Measurements from ENCODE around the gene MTREX.

The MTREX gene

GRCh38 chr5:55387865-55388264 lies 80.1 kb downstream of the MTREX start:
- no peak overlapping the region for H3K4me3 ChIP-seq (replicated peaks; ENCODE audit: low read depth, low read length)
- TF ChIP-seq CTCF (IDR thresholded peaks at IDR 0.05; ENCODE audit: low read depth, low read length, missing control alignments), result no peak
- DNase-seq (ENCODE audit: extremely low read depth, low read depth), result no peak

GRCh38 chr5:55391707-55392106 lies 83.9 kb downstream of the MTREX start:
- no peak for DNase-seq (ENCODE audit: extremely low read depth, low read depth)
- TF ChIP-seq CTCF (IDR thresholded peaks at IDR 0.05; ENCODE audit: low read depth, low read length, missing control alignments), result no peak
- no peak overlapping the region for H3K4me3 ChIP-seq (replicated peaks; ENCODE audit: low read depth, low read length)

GRCh38 chr5:55392669-55393068 lies 84.9 kb downstream of the MTREX start:
- TF ChIP-seq CTCF (IDR thresholded peaks at IDR 0.05; ENCODE audit: low read depth, low read length, missing control alignments), result no peak
- no peak for DNase-seq (ENCODE audit: extremely low read depth, low read depth)
- no peak overlapping the region for H3K4me3 ChIP-seq (replicated peaks; ENCODE audit: low read depth, low read length)

- H3K4me3 ChIP-seq (replicated peaks; ENCODE audit: low read depth, low read length), result no peak overlapping the region
- no peak for TF ChIP-seq CTCF (IDR thresholded peaks at IDR 0.05; ENCODE audit: low read depth, low read length, missing control alignments)
- DNase-seq (ENCODE audit: extremely low read depth, low read depth), result no peak
These were observed 85.8 kb downstream of the MTREX start for GRCh38 chr5:55393501-55394175.

- TF ChIP-seq CTCF (IDR thresholded peaks at IDR 0.05; ENCODE audit: low read depth, low read length, missing control alignments), result no peak
- no peak for DNase-seq (ENCODE audit: extremely low read depth, low read depth)
- no peak overlapping the region for H3K4me3 ChIP-seq (replicated peaks; ENCODE audit: low read depth, low read length)
These were observed 94.4 kb downstream of the MTREX start for GRCh38 chr5:55402199-55402598.

GRCh38 chr5:55406292-55406691 lies 98.5 kb downstream of the MTREX start:
- TF ChIP-seq CTCF (IDR thresholded peaks at IDR 0.05; ENCODE audit: low read depth, low read length, missing control alignments), result no peak
- no peak overlapping the region for H3K4me3 ChIP-seq (replicated peaks; ENCODE audit: low read depth, low read length)
- DNase-seq (ENCODE audit: extremely low read depth, low read depth), result no peak
